Lung (tissue), 12 donors: ENCODE data around the gene FAM131A. TPM values are rescaled to one million over a fixed set of nuclear protein-coding genes. Genes with fewer than 3 reads are reported as not detected.

Experiments used
- ATAC-seq: fragments of 200-7000 bp; cut with Tn5 transposase; one replicate; pipeline ENCODE4 v1.9.1; 2020; ENCODE audit warnings: moderate number of reproducible peaks; ENCODE audit not compliant: insufficient read depth, low FRiP score
- DNase-seq, 3 donors: peaks; one replicate each; pipeline ENCODE4 v3.0.0-alpha.2; 2013 to 2017
- H3K27ac ChIP-seq, 2 donors: one replicate each; pipeline ENCODE4 v1.5.1; 2013; ENCODE audit warnings: mild to moderate bottlenecking in 2 of 2, moderate library complexity in 2 of 2, control low read depth in 1 of 2, inconsistent platforms in 1 of 2, low read depth in 1 of 2, low read length in 1 of 2
- H3K27me3 ChIP-seq, 3 donors: one replicate each; pipeline ENCODE4 v1.5.1; 2013; ENCODE audit warnings: low read length in 2 of 3; ENCODE audit not compliant: control insufficient read depth in 3 of 3, insufficient read depth in 3 of 3
- H3K36me3 ChIP-seq, 4 donors: one replicate each; pipeline ENCODE4 v1.5.1; 2013; ENCODE audit warnings: low read length in 4 of 4, mild to moderate bottlenecking in 1 of 4, moderate library complexity in 1 of 4; ENCODE audit not compliant: control insufficient read depth in 4 of 4, insufficient read depth in 4 of 4
- H3K4me1 ChIP-seq, 5 donors: one replicate each; pipeline ENCODE4 v1.5.1; 2013; ENCODE audit warnings: low read length in 5 of 5, mild to moderate bottlenecking in 2 of 5, moderate library complexity in 1 of 5; ENCODE audit not compliant: control insufficient read depth in 5 of 5, insufficient read depth in 5 of 5
- H3K4me3 ChIP-seq: one replicate; pipeline ENCODE4 v1.5.1; 2013; ENCODE audit warnings: mild to moderate bottlenecking, control low read depth, moderate library complexity
- H3K9ac ChIP-seq, 2 donors: one replicate each; pipeline ENCODE4 v1.5.1; 2013; ENCODE audit warnings: low read length in 2 of 2, control low read depth in 1 of 2; ENCODE audit not compliant: insufficient read depth in 1 of 2
- H3K9me3 ChIP-seq, 4 donors: one replicate each; pipeline ENCODE4 v1.5.1; 2013; ENCODE audit warnings: low read length in 3 of 4, mild to moderate bottlenecking in 1 of 4, moderate library complexity in 1 of 4; ENCODE audit not compliant: control insufficient read depth in 4 of 4, insufficient read depth in 3 of 4
- CTCF ChIP-seq: IDR thresholded peaks from 2 replicates; pipeline ENCODE4 v1.5.1; 2012; ENCODE audit warnings: mild to moderate bottlenecking; ENCODE audit errors: control extremely low read depth, extremely low read depth
- WGBS, 2 donors: extraction: QIAGEN DNeasy Blood & Tissue Kit; methylation state at CpG; one replicate each; pipeline ENCODE4 v1.1.7; 2013; 5-methylcytosine and 5-hydroxymethylcytosine counted together
- polyA plus RNA-seq, 2 donors: library from polyadenylated mRNA; stranded (reverse); fragments of 200-250 nt; gene quantifications; one replicate each; pipeline ENCODE4 v1.2.1, GENCODE V29; 2013
- total RNA-seq, 2 donors: library from RNA; depleted of rRNA in 1 of 2; stranded (reverse); fragments of >200 nt in 1 of 2; gene quantifications; one replicate each; pipeline ENCODE4 v1.2.1, GENCODE V29; 2014 to 2021
- donor health status: control.
- donor health status: control.
- donor health status: Bipolar disorder and iron deficiency.
- donor health status: healthy.
- donor health status: DM: yes; HTN: yes; CAD: no.

Gene FAM131A
- total and polyA plus RNA-seq, 4 donors, result 12.9 to 21.4 (median 15.7) TPM

GRCh38 chr3:184380627-184381260 lies 43.3 kb downstream of the FAM131A start:
- Histone ChIP-seq H3K4me3 (peak overlapping the region; percentile 25), H3K9ac (peak overlapping the region in 1 of 2 donors; percentile 49), H3K9me3 (peaks cover 0 to 5% (median 0%) of the 10 kb centered on the region in 4 donors), H3K4me1 (peaks cover 0 to 37% (median 2%) of the 10 kb centered on the region in 5 donors), H3K36me3 (no peaks in the 10 kb centered on the region), H3K27ac (no peak overlapping the region), H3K27me3 (peaks cover 0 to 19% (median 5%) of the 10 kb centered on the region in 3 donors)
- no peak for ATAC-seq
- no peak for TF ChIP-seq CTCF
- no peak for DNase-seq
- 2% methylated on average over 39 to 42 of the region's 42 CpGs for WGBS, 2 donors

GRCh38 chr3:184381261-184382224 lies 44.1 kb downstream of the FAM131A start:
- no peak overlapping the region for H3K4me3 ChIP-seq
- 8 to 9% methylated on average over 44 to 55 of the region's 55 CpGs for WGBS, 2 donors

GRCh38 chr3:184382326-184383032 lies 45.1 kb downstream of the FAM131A start:
- no peaks in the 10 kb centered on the region for H3K36me3 ChIP-seq
- H3K27me3 ChIP-seq, result peaks cover 3 to 19% (median 5%) of the 10 kb centered on the region in 3 donors
- H3K9ac ChIP-seq, result no peak overlapping the region
- peaks cover 0 to 5% (median 0%) of the 10 kb centered on the region in 4 donors for H3K9me3 ChIP-seq
- H3K27ac ChIP-seq, result no peak overlapping the region
- DNase-seq, result no peak
- H3K4me3 ChIP-seq, result no peak overlapping the region
- WGBS, 2 donors, result 88 to 92% methylated on average over 16 of the region's 16 CpGs
- peaks cover 0 to 36% (median 2%) of the 10 kb centered on the region in 5 donors for H3K4me1 ChIP-seq
- no peak for TF ChIP-seq CTCF
- ATAC-seq, result no peak

More at GRCh38 chr3:184381261-184382224, 44.1 kb downstream of the FAM131A start:
- Histone ChIP-seq H3K9me3 (peaks cover 0 to 5% (median 0%) of the 10 kb centered on the region in 4 donors), H3K27me3 (peaks cover 3 to 19% (median 5%) of the 10 kb centered on the region in 3 donors), H3K4me1 (peaks cover 0 to 37% (median 2%) of the 10 kb centered on the region in 5 donors), H3K36me3 (no peaks in the 10 kb centered on the region), H3K9ac (no peak overlapping the region), H3K27ac (no peak overlapping the region)
- ATAC-seq, result no peak
- peak; percentile 46 to 68 (median 53) for DNase-seq
- TF ChIP-seq CTCF, result no peak
